Measurements from ENCODE around the gene GOLGA2. TPM values are rescaled to one million over a fixed set of nuclear protein-coding genes. Genes with fewer than 3 reads are reported as not detected.
A peak's percentile ranks its signal among the peaks of the same experiment; 100 is the strongest.

GOLGA2 gene
- polyA plus RNA-seq, 1 experiment = 112 TPM

GRCh38 chr9:128254855-128255759 lies 20.7 kb downstream of the GOLGA2 start:
- ChIA-PET POLR2A (interaction anchor here (0.6 to 1.4 kb wide), 3 partner anchors 10 to 130 kb away, joined by 5 to 8 read pairs (median 5); no protein-coding TSS in a partner anchor), CTCF (interaction anchor here (0.5 to 1.5 kb wide), 8 partner anchors 9 to 87 kb away, joined by 3 to 10 read pairs (median 6); no protein-coding TSS in a partner anchor)
- peaks cover 3% of the 10 kb centered on the region; the same call in 1 of the 2 replicates for H3K9me3 ChIP-seq (ENCODE audit: control insufficient read depth, insufficient read depth, low read length)
- H3K4me3 ChIP-seq (ENCODE audit: low read depth, low read length) = no peak overlapping the region
- no peaks in the 10 kb centered on the region for H3K27me3 ChIP-seq (ENCODE audit: control insufficient read depth, insufficient read depth, low read length)
- H3K27ac ChIP-seq (ENCODE audit: low read depth, low read length) = no peak overlapping the region
- no peak for DNase-seq (ENCODE audit: low read depth, low spot score)
- TF ChIP-seq CTCF (IDR thresholded peaks at IDR 0.05; ENCODE audit: low read depth, low read length) = peak; percentile 93

DNA sequence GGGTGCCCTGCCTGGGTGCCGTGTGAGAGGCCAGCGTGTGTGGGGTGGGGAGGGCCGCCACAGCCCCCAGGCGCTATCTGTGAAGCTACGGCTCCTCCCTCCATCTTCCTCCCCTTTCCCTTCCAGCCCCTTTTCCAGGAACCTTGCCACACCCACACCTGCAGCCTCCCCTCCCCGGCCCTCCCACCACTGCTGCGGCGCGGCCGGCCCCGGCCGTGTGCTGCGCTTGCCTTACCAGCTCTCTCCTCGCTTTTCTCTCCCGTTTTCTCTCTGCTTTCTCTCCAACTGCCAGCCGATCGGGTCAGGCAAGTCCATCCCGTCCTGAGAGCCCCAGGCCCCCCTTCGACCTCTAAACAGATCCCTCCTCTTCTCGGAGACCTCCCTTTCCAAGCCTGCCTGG lies 21.4 kb downstream of the GOLGA2 start:
- DNase-seq (ENCODE audit: low read depth, low spot score) = no peak
- H3K27me3 ChIP-seq (ENCODE audit: control insufficient read depth, insufficient read depth, low read length) = no peaks in the 10 kb centered on the region
- TF ChIP-seq CTCF (IDR thresholded peaks at IDR 0.05; ENCODE audit: low read depth, low read length) = no peak
- POLR2A ChIA-PET = interaction anchor here (0.6 to 1.4 kb wide), 2 partner anchors 9 to 130 kb away, joined by 5 to 8 read pairs; no protein-coding TSS in a partner anchor
- H3K4me3 ChIP-seq (ENCODE audit: low read depth, low read length) = no peak overlapping the region
- CTCF ChIA-PET = interaction anchor here (1.2 to 1.5 kb wide), 3 partner anchors 18 to 71 kb away, joined by 5 to 8 read pairs (median 6); no protein-coding TSS in a partner anchor
- H3K27ac ChIP-seq (ENCODE audit: low read depth, low read length) = no peak overlapping the region
- peaks cover 6% of the 10 kb centered on the region; the same call in 1 of the 2 replicates for H3K9me3 ChIP-seq (ENCODE audit: control insufficient read depth, insufficient read depth, low read length)

DNA sequence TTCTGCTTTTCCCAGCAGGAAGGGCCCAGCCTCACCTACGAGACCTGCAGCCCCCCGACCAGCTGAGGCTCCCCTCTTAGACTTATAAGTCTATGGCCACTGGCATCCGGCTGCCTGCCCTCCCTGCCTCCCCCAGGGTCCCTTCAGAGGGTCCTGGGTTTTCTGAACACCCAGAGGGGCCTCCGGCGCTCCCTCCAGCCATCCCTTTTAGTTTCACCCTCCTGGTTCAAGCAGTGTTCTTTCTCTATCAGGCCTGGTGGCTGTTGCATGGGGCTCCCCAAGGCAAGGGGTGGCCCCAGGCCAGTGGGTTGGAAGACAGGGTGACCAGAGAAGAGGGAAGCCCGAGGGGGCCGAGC lies 21.8 kb downstream of the GOLGA2 start:
- H3K27me3 ChIP-seq (ENCODE audit: control insufficient read depth, insufficient read depth, low read length) = no peaks in the 10 kb centered on the region
- TF ChIP-seq CTCF (IDR thresholded peaks at IDR 0.05; ENCODE audit: low read depth, low read length) = no peak
- H3K4me3 ChIP-seq (ENCODE audit: low read depth, low read length) = no peak overlapping the region
- H3K27ac ChIP-seq (ENCODE audit: low read depth, low read length) = no peak overlapping the region
- peaks cover 6% of the 10 kb centered on the region; the same call in 1 of the 2 replicates for H3K9me3 ChIP-seq (ENCODE audit: control insufficient read depth, insufficient read depth, low read length)
- no peak for DNase-seq (ENCODE audit: low read depth, low spot score)
- CTCF ChIA-PET = interaction anchor here (1.5 kb wide), 1 partner anchor 70 kb away, joined by 8 read pairs; no protein-coding TSS in a partner anchor
- POLR2A ChIA-PET = interaction anchor here (1.4 kb wide), 1 partner anchor 9 kb away, joined by 8 read pairs; no protein-coding TSS in a partner anchor

- no peak overlapping the region for H3K27ac ChIP-seq (ENCODE audit: low read depth, low read length)
- DNase-seq (ENCODE audit: low read depth, low spot score) = no peak
- no peak overlapping the region for H3K4me3 ChIP-seq (ENCODE audit: low read depth, low read length)
- ChIA-PET CTCF (interaction anchor here (1.5 kb wide), 1 partner anchor 70 kb away, joined by 8 read pairs; no protein-coding TSS in a partner anchor), POLR2A (interaction anchor here (0.6 to 1.7 kb wide), 2 partner anchors 10 to 23 kb away, joined by 4 to 5 read pairs; partner anchors contain the start of genes GOLGA2 and SWI5)
- peaks cover 6% of the 10 kb centered on the region; the same call in 1 of the 2 replicates for H3K9me3 ChIP-seq (ENCODE audit: control insufficient read depth, insufficient read depth, low read length)
- TF ChIP-seq CTCF (IDR thresholded peaks at IDR 0.05; ENCODE audit: low read depth, low read length) = no peak
- no peaks in the 10 kb centered on the region for H3K27me3 ChIP-seq (ENCODE audit: control insufficient read depth, insufficient read depth, low read length)
Measured at GRCh38 chr9:128253140-128253990, 22.4 kb downstream of the GOLGA2 start.
